CD4-positive, alpha-beta T cell treated with Interleukin-17A for 4 hours (primary cell): ENCODE results near the gene SSX2IP.
"Not testable (repeated sequence)": the region's sequence is repeated elsewhere in the genome, so short reads cannot be mapped to it uniquely, and the experiment has no call there.

Source experiments
- DNase-seq: peaks from one replicate; pipeline ENCODE4 v3.0.0-alpha.2; 2020; ENCODE audit warnings: mixed read lengths

SSX2IP gene

GRCh38 chr1:84613887-84614286 is 76.4 kb downstream of the SSX2IP start:
- no peak for DNase-seq

- no peak for DNase-seq
Observed at GRCh38 chr1:84613026-84613425, 77.2 kb downstream of the SSX2IP start.

- no peak for DNase-seq
Observed at GRCh38 chr1:84611796-84612195, 78.5 kb downstream of the SSX2IP start.

GRCh38 chr1:84611091-84611490 is 79.2 kb downstream of the SSX2IP start:
- no peak for DNase-seq

- no peak for DNase-seq
Observed at GRCh38 chr1:84606977-84607376, 83.3 kb downstream of the SSX2IP start.

GRCh38 chr1:84605157-84605556 is 85.1 kb downstream of the SSX2IP start:
- no peak for DNase-seq

- no peak for DNase-seq
Observed at GRCh38 chr1:84603941-84604830, 86.1 kb downstream of the SSX2IP start.

- DNase-seq, result no peak
Observed at GRCh38 chr1:84603223-84603622, 87.0 kb downstream of the SSX2IP start.

- no peak for DNase-seq
Observed at GRCh38 chr1:84600796-84601195, 89.5 kb downstream of the SSX2IP start.

GRCh38 chr1:84598846-84599741 is 91.2 kb downstream of the SSX2IP start:
- no peak for DNase-seq

- no peak for DNase-seq
Observed at GRCh38 chr1:84598418-84598817, 91.8 kb downstream of the SSX2IP start.

GRCh38 chr1:84597011-84597410 is 93.2 kb downstream of the SSX2IP start:
- DNase-seq, result no peak

GRCh38 chr1:84594959-84595358 is 95.3 kb downstream of the SSX2IP start:
- DNase-seq, result not testable (repeated sequence)
